HG03064 (cell line): ENCODE measurements around the gene BBS9.

Experiments used
- ATAC-seq: cut with Tn5 transposase; IDR thresholded peaks from one replicate; pipeline ENCODE4 v1.9.1; 2021; ENCODE audit warnings: low read depth; ENCODE audit not compliant: unreplicated experiment

Gene BBS9

DNA sequence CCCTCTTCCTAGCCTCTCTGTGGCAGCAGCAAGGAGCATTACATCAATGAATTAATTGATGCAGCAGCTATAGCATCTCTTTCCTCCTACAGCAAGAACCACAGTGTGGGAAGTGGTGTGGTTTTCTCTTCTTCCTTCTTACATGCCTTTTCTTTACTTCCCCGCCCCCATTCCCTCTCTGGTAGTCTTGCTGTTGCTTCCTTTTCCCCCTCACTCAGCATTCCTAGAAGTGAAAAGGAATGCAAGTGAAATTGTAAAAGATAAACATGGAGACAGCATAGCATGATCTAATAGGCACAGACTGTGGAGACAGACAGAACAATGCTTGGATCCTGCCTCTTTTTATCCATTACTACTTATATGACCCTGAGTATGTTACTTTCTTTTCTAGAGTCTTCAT lies 405.5 kb downstream of the BBS9 start:
- no peak for ATAC-seq

DNA sequence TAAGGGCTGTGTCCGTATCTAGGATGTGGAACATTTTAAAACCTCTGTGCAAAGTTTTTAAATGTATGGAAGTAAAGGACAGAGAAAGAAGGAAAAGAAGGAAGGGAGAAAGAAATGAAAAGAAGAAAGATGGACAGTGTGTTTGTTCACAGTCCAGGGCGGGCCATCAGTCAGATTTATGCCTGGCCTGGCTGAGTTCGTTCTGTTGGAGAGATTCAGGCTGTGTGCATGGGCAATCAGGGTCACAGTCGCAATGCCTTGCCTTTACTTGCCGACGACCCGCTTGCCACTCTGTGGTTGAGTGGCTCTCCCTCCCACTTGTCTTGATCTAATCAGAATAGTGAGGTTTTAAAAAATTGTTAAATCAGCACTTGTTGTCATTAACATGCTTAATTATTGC lies 406.6 kb downstream of the BBS9 start:
- no peak for ATAC-seq

DNA sequence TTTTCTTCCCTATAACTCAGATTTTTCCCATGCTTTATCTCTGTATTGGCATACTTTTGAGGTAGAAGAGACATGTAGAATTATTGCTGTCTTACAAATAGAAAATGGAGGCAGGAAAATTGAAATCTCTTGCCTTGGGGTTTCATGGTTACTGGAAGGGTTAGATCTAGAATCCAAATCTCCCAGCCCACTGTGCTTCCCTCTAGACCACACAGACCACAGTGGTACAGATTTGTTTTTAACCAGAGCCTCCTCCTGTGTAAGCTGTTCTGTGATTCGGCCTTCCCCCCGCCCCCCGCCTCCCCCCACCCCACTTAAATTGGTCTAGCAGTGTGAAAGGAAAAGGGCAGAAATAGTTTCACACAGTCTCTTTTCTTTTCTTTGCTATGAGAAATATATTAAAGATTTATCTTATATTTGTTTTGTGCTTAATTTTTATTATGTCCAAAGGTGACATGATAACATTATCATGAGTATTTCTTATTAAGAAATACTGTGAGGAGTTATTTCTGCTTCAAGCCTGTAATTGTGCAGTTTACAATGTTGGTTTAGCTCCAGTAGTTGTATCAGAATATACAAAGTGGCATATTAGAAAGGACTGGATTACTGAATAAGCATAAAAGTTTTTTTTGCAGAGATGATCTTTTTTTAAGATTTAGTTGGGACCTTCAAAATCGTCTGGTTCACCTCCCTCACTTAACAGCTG lies 407.2 kb downstream of the BBS9 start:
- ATAC-seq = no peak

- no peak for ATAC-seq
These were observed 407.7 kb downstream of the BBS9 start for GRCh38 chr7:33537104-33537477.

GRCh38 chr7:33539198-33539597 lies 409.8 kb downstream of the BBS9 start:
- no peak for ATAC-seq

GRCh38 chr7:33539659-33540400 lies 410.5 kb downstream of the BBS9 start:
- ATAC-seq = no peak

DNA sequence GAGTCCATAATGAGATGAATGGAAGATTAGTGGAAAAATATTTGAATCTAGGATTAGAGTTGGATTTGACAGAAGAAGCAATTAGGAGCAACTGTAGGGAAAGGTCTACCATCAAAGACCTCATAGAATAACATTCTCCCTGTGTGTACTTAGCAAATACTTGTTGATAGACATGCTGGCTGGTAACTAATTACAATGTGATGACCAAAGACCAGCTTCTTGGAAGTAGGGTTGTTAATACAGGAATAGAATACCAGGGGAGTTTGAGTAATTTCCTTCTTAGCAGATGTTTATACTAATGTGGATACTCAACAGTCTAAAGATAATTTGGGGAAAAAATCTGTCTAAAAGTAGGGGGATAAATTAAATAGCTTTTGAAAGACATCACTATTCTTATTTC lies 418.5 kb downstream of the BBS9 start:
- no peak for ATAC-seq

- no peak for ATAC-seq
These were observed 421.0 kb downstream of the BBS9 start for GRCh38 chr7:33550363-33550762.

- no peak for ATAC-seq
These were observed 421.6 kb downstream of the BBS9 start for GRCh38 chr7:33550979-33551378.

GRCh38 chr7:33554046-33554445 lies 424.7 kb downstream of the BBS9 start:
- ATAC-seq = no peak

DNA sequence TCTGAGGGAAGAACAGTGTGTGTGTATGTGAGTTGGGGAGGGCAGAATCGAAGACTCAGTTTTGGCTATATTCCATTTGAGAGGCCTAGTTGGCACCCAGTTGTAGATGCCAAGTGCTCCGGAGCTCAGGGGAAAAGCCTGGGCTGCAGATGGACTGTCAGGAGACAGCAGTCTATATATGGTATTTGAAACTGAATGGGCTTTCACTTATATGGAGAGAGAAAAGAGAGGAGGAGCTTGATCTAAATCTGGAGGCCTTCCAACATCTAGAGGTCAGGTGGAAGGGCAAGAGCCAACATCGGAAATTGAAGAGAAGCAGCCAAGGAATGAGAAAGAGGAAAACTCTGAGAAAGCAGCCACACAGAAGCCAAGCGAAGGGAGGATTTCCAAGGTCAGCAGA lies 425.2 kb downstream of the BBS9 start:
- no peak for ATAC-seq

DNA sequence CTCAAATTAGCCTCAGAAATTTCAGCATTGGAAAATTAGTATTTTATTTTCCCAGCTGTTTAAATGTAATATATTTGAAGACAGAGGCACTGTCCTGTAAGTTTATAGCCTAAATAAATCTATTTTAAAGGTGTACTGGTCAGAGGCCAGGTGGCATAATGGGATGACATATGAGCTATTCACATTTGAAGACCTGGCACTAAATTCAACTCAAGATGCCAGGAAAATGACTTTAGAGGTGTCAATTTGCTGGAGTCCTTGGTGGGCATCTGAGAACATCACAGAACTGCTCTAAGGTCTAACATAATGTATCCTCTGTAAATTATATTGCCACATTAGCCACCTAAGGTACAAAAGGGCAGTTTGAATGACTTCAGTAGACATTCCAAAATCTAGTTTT lies 427.1 kb downstream of the BBS9 start:
- ATAC-seq = no peak

- no peak for ATAC-seq
These were observed 429.4 kb downstream of the BBS9 start for GRCh38 chr7:33558549-33559323.

DNA sequence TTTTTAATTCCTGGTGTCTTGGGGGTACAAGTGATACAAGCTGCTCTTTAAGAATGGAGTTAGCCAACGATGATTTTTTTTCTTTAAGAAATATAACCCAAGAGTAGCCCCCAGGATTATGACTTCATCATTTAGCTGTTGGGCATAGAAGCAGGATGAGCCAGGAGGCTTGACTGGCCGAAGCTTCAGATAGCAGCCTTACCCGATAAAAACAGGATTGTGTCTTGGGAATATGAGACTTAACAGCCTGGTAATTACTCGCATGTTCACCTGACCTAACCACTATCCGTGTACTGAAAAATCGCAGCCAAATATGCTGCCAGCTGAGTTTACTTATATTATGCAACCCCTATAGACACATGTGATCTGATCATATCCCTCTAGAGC lies 430.0 kb downstream of the BBS9 start:
- no peak for ATAC-seq

DNA sequence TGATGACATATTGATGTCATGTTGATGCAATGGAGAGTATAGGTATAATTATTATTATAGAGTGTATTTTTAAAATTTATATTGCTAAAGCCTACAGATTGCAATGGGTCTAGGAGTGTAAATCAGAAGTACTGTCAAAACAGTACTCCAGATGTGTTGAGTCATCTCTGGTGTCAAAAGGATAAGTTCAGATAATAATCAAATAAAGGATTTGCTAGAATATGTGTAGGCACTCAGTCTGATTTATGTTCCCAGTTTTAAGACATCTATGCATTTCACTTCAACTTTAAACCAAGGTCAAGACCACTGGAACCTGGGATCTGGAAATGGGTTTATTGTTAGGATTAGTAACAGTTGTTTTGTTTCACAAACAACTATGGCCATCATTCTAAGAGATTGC lies 433.6 kb downstream of the BBS9 start:
- ATAC-seq = no peak

DNA sequence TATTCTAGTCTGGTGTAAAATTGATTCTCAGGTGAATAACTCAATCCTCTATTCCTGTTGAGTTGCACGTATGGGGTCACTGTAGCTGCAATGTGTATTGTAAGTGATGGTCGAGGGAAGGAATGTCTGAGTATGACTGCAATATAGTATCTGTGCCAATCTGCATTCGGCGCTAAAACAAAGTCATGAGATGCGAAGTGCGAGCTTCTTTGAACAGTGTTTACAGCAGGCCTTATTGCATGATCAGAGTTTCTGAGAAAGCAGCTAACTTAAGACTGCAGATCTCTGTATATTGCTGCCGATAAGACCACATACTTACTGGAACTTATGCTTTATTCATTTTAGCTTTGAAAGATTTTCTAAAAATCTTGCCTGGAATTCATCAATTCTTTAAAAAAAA lies 434.3 kb downstream of the BBS9 start:
- ATAC-seq = no peak

- ATAC-seq = no peak
These were observed 448.8 kb downstream of the BBS9 start for GRCh38 chr7:33578166-33578565.

GRCh38 chr7:33578881-33579672 lies 449.7 kb downstream of the BBS9 start:
- no peak for ATAC-seq

DNA sequence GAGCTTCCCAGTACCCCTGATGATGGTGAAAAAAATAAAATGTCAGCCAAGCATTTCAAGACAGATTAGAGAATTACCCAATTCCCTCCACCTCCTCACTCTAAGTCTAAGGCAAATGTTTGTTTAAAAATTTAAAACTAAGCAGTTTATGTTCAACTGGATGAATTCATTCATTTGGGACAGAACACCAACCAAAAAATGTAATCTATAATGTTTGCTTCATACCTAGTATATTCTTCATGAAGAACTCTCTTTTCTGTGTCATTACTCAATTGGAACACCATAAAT lies 450.3 kb downstream of the BBS9 start:
- no peak for ATAC-seq

DNA sequence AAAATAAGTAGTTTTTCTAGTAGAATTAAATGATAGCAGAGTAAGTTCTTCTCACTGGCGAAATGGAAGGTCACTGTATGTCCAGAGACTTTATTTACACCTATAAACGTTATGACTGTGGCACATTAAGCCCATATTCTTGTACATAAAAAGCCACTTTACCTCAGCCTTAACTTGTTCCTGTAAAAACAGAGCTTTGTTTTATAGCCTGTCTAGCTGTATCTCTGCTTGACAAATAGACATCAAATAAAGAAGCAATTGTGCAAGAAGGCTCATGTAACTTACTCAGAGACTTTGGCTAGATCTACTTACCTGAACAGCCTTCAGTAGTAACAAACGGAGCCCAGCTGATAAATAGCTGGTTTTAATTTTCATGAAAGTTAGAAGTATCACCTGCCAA lies 451.9 kb downstream of the BBS9 start:
- no peak for ATAC-seq

- no peak for ATAC-seq
These were observed 452.7 kb downstream of the BBS9 start for GRCh38 chr7:33582104-33582503.
